NCI-H128 (cell line): ENCODE results near the gene SP100.
"Not testable (repeated sequence)": the region's sequence is repeated elsewhere in the genome, so short reads cannot be mapped to it uniquely, and the experiment has no call there.

Source experiments
- DNase-seq: peaks from one replicate; lab custom pipeline; 2025; ENCODE audit not compliant: unreplicated experiment; lab: John Stamatoyannopoulos, UW

Gene SP100

GRCh38 chr2:230416061-230416721, at the start of gene SP100:
TSS of gene SP100 (plus strand) at chr2:230416201. CDS start at chr2:230416297, 96 bp downstream.
- DNase-seq: no peak

GRCh38 chr2:230382108-230382507, 33.9 kb upstream of the SP100 start:
- no peak for DNase-seq

- no peak for DNase-seq
These were observed 32.5 kb upstream of the SP100 start for GRCh38 chr2:230383453-230383852.

DNA sequence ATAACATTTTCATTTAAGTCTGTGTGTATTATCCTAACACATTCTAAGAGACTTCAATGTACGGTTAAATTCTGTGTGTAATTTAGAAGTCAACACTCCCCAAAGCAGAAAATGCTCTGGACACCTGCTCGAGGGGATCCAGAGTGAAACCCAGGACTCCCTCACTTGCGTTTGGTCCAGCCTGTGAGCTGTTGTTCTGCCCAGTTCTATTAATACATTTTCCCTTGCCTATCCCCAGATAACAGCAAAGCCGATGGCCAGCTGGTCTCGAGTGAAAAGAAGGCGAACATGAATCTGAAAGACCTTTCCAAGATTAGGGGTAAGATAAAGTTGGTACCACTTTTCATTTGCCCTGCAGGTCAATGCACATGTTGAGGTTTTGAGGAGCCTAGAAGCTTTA, 31.0 kb upstream of the SP100 start:
- DNase-seq: no peak

DNA sequence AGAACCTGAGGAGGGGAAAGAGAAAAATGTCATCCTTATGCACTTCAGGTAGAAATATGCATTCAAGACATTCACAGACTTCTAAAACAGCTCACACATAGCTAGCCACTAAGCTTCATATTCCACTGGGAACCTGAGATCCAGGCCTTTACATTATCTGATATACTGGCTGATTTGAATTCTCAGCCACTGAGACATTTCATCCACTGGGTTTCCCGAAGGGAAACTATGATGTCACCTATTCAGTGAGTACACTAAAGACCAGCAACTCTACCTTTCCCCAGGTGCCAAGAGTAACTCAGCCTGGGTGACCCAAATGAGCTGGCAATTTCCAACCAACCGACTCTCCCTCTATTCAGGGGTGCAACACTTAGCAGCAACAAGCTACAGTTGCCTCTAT, 21.7 kb upstream of the SP100 start:
- no peak for DNase-seq

GRCh38 chr2:230398698-230399097, 17.3 kb upstream of the SP100 start:
- DNase-seq: not testable (repeated sequence)

DNA sequence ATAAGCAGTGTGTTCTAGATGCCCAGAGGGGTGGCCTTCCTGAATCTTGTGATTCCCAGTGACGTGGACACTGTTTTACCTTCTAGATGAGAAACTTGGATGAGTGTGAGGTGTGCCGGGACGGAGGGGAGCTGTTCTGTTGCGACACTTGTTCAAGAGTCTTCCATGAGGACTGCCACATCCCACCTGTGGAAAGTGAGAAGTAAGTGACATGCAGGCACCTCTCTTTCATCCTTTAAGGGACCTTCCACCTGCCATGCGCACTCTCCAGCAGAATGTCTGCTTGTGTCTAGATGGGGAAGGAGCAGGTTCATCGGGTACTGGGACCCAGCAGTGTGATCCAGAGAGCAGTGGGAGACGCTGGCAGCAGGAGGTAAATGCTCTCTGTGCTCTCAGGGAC, 16.0 kb upstream of the SP100 start:
- DNase-seq: no peak

DNA sequence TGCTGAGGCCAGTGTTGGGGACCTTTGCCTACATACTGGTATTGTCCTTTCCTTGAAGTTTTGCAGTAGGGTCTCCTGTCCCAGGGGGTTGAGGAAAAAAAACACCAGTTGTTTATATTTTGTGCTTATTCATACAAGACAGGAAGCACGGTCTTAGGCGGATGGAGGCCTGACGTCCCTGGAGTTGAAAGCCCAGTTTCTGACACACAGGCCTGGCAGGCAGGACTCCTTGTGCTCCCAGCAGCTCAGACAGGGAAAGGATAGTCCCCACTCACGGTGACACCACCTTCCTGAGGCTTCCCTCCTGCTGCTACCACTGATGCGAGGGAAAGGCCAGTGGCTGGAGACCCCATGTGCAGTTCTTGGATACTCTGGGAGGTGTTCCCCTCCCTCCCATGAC, 15.5 kb upstream of the SP100 start:
- DNase-seq: no peak

DNA sequence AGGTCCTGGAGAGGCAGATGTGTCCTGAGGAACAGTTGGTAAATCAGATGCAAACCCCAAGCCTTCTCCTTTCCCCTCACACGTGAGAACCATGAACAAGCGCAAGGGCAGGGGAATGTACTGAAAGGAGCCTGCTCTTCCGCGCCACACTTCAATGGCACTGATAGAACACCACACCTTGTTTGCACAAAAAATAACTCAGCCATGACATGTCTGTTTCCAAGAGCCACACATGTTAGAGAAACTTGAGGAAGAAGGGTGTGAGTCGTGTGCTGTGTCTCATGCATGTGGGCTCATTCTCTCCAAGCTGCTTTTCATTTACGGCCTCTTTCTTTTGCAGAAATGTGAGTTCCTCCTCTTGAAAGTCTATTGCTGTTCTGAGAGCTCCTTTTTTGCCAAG, 15.0 kb upstream of the SP100 start:
- DNase-seq: not testable (repeated sequence)

GRCh38 chr2:230403746-230404145, 12.3 kb upstream of the SP100 start:
- DNase-seq: no peak

DNA sequence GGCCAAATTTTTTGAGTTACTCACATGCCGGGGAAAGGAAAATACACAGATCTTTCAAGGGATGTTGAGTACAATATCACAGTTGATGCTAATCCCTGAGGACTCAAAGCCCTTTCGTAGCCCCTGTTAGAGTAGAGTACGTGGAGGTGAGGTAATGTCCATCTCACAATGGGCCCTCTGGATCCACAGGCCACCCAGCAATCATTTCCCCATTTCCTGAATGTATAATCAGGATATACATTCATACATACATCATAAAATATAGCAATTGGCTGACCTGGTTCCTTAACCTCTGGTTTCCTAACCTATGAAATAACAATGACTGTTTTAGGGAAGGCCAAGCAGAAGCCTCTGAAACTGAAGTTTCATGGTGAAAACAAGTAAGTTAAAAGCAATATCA, 10.2 kb upstream of the SP100 start:
- no peak for DNase-seq

DNA sequence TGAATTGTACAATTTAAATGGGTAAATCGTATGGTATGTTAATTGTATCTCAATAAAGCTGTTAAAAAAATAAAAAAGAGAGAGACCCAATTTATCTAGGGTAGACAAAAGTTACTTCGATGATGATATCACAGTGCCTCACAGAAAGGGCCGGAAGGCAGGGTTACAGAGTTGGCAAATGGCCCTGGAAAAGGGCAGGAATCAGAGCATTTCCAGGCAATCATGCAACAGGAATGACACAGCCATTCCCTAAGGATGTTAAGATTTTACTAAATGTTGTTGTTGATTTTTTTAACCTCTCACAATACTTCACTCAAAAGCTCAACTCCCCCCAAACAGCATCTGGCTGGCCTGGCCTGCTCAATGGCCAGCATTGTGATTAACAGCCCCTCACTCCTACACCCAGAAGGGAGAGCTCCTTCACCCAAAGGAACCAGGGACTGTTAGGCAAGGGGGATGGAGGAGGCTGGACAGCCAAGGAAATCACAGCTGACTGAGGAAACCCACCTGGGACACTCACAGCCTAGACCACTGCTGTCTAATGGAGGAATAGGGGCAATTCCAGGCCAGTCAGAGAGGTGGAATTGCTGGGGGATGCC, 7.7 kb upstream of the SP100 start:
- no peak for DNase-seq

GRCh38 chr2:230409316-230409715, 6.7 kb upstream of the SP100 start:
- DNase-seq: not testable (repeated sequence)

DNA sequence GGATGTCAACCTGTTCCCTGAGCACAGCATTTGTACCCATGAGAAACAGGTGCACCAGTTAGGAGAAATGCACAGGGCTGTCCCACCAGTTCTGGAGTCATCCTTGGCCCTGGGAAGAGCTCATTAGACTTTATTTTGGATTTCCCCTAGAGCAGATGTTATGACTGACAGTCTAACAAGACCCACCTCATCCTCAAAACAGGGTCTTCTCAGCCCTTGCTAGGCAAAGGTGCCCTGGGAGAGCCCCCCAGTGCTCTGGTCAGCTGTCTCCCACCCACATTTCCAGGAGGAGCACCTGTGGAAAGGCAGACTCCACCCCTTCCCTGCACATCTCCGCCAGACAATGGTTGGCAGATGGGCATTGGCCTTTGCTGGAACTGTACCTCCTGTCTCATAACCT, 5.7 kb upstream of the SP100 start:
- no peak for DNase-seq

DNA sequence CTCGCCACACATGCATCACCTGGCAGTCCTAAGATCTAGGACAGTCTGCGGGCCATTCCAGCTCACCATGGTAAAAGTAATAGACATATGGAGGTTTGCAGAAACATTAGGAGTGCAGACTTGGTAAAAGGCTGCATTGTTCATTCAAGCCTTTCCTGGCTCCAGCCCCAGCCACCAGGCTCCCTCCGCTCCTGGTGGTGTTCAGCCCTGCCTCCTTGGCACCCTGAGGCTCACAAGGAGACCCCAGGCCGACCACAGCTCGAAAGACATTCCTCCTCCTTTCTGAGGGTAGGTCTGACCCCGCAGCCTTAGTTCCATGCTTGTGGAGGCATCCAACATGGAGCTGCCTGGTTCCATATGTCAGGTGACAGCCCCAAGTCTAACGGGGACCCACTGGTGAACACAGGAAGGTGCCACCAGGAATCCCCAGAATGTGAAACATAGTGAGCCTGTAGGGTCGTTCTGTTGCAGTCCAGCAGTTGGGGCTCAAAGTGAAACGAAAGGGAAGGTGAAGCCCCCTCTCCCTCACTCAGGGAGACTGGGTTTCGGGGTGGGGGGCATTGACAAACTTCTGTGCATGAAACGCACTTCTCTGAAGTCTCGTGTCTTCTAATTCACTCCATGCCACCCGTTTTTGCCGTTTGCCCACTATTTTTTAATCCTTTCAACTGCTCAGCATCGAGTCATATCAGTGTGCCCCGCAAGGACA, 5.0 kb upstream of the SP100 start:
- no peak for DNase-seq

GRCh38 chr2:230411570-230412370, 4.2 kb upstream of the SP100 start:
- no peak for DNase-seq

DNA sequence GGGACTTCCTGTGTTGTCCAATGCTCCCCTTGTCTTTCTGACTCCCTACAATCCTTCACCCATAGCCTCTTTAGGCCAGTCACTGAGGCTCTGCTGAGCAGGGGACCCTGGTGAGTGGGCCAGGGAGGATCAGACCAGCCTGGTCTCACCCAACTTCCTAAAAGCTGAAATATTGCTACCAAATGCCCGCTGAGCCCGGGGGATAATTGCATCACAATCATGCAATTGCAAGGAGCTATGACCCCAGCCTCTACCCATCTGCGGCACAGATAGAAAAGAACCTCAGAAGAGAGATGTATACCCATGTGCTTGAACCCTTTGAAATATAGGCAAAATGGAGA, 3.7 kb upstream of the SP100 start:
- DNase-seq: no peak

DNA sequence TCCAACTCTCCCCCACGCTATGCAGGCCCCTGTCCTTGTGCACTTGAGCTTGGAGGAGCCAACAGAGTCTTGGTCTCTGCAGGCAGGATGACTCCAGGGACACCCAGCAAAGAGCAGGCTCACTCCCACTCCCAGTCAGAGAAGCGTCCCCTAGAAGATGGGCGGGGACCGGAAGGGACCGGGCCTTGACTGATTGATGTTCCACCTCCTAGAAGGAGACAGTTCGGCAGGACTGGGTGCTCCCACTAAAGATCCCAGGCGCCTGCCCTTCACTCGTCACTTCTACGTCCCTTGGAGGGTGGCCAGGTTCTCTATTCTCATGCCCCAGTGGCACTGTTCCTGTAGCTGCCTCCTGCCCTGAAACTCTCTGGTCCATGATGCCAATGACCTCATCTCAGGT, 3.2 kb upstream of the SP100 start:
- DNase-seq: no peak

GRCh38 chr2:230413479-230413878, 2.5 kb upstream of the SP100 start:
- no peak for DNase-seq

DNA sequence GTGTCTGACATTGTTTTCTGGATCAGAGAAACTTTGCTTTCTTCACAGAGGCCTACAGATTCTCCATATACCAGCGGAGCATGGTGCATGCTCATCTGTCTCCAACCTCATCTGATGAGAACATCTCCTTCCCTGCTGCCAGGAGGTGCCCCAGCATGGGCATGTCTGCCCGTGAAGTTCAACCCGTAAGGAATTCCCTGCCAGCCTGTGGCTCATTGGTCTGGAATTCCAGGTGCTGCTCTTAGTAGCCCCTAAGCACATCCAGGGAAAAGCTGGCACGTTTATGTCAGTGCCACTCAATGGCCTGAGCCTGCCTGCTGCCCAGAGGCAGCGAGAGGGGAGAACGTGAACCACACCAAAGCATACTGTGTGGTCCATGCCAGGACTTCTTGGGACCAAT, 1.7 kb upstream of the SP100 start:
- no peak for DNase-seq

DNA sequence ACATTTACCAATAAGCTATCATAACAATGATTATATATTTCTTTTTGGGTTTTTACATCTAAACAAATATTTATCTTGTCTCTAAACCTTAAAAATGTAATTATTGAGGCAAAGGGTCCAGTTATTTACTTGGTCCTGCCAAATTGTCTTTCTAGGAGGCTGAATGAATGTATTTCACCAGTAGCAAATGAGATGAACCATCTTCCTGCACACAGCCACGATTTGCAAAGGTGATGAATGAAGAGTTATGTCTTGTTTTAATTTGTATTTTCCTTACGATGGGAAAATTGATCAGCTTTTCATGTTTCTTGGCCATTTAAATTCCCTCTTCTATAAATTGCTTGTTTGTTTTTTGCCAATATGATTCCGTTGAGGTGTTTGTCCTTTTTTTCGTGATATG, 1.4 kb downstream of the SP100 start:
- no peak for DNase-seq
